C4-2B (cell line): ENCODE results near the gene YIF1A.
"Not testable (repeated sequence)": the region's sequence is repeated elsewhere in the genome, so short reads cannot be mapped to it uniquely, and the experiment has no call there.

Source experiments
- CTCF ChIP-seq: fragments of 450-650 bp; conservative IDR thresholded peaks from 2 replicates; pipeline ENCODE4 v1.5.1; 2017; ENCODE audit warnings: mild to moderate bottlenecking
- ZFX ChIP-seq: fragments of 450-650 bp; IDR thresholded peaks from 2 replicates; pipeline ENCODE4 v1.6.1; 2017

DNA sequence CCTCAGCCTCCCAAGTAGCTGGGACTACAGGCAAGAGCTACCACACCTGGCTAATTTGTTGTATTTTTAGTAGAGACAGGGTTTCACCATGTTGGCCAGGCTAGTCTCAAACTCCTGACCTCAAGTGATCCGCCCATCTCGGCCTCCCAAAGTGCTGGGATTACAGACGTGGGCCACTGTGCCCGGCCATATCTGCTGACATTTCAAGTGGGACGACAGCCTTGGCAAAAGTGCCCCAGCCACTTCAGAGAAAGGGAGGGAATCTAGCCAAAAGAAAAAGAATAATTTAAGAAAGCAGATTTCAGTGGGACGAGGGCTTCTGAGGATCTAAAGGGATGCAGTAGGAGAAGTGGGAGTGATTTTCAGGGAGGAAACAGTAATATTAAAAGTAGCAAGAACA lies 35.9 kb downstream of the YIF1A start:
- TF ChIP-seq CTCF, ZFX: not testable (repeated sequence)
